Esophagus muscularis mucosa (tissue), 4 donors: ENCODE data around the gene HS6ST3. TPM values are rescaled to one million over a fixed set of nuclear protein-coding genes. Genes with fewer than 3 reads are reported as not detected.

Source experiments
- DNase-seq: peaks from one replicate; pipeline ENCODE4 v3.0.0-alpha.2; 2017; ENCODE audit errors: extremely low spot score
- H3K27ac ChIP-seq, 4 donors: fragments of 200-600 bp; sonication (generic); replicated peaks in 1 of 4; 1 replicate in 3 of 4; 2 replicates in 1 of 4; pipeline ENCODE4 v1.5.1; 2016 to 2019; ENCODE audit warnings: mild to moderate bottlenecking in 1 of 4
- H3K27me3 ChIP-seq, 4 donors: fragments of 200-600 bp; sonication (generic); one replicate each; pipeline versions ENCODE4 v1.5.1 to v1.6.0; 2016 to 2019
- H3K36me3 ChIP-seq, 4 donors: fragments of 200-600 bp; sonication (generic); one replicate each; pipeline ENCODE4 v1.5.1; 2016 to 2019
- H3K4me1 ChIP-seq, 4 donors: fragments of 200-600 bp; sonication (generic); one replicate each; pipeline ENCODE4 v1.5.1; 2016 to 2019
- H3K4me3 ChIP-seq, 4 donors: fragments of 200-600 bp; sonication (generic); 1 replicate in 2 of 4; 2 replicates in 2 of 4; pipeline ENCODE4 v1.5.1; 2016 to 2019; ENCODE audit warnings: mild to moderate bottlenecking in 4 of 4, moderate library complexity in 1 of 4
- H3K9me3 ChIP-seq, 4 donors: fragments of 200-600 bp; sonication (generic); 1 replicate in 3 of 4; 2 replicates in 1 of 4; pipeline ENCODE4 v1.5.1; 2016 to 2019
- EP300 ChIP-seq: sonication (generic); formaldehyde crosslinking; IDR thresholded peaks from one replicate; pipeline ENCODE4 v1.6.1; 2017; ENCODE audit warnings: antibody characterized with exemption
- POLR2A ChIP-seq: fragments of 450-650 bp; IDR thresholded peaks from one replicate; pipeline ENCODE4 v1.6.1; 2017; ENCODE audit warnings: antibody characterized with exemption, moderate library complexity, mild to moderate bottlenecking, low read depth
- POLR2AphosphoS5 ChIP-seq, 2 donors: sonication (generic); formaldehyde crosslinking; IDR thresholded peaks; one replicate each; pipeline ENCODE4 v1.6.1; 2017; ENCODE audit warnings: antibody characterized with exemption in 2 of 2
- WGBS: methylation state at CpG from one replicate; pipeline ENCODE4 v1.1.5; 2018; 5-methylcytosine and 5-hydroxymethylcytosine counted together
- intact Hi-C: fragments of 100-400 bp; cut with DNase I; formaldehyde crosslinking; loops from one replicate; pipeline ENCODE4 v1.15.1; 2023
- total RNA-seq, 4 donors: library from RNA; depleted of rRNA; stranded (reverse); fragments of >200 nt; gene quantifications; one replicate each; pipeline versions ENCODE4 v1.1.0 to v1.2.1, GENCODE V29; 2016
- TF ChIP-seq, protein P1 (sequence below), 3 experiments: fragments of 200-600 bp in 2 of 3; fragments of 450-650 bp in 1 of 3; sonication (generic) in 2 of 3; IDR thresholded peaks; one replicate each; pipeline ENCODE4 v1.5.1; 2017 to 2019; ENCODE audit warnings: antibody characterized with exemption in 3 of 3, mild to moderate bottlenecking in 2 of 3, moderate library complexity in 1 of 3

HS6ST3 gene
- total RNA-seq, 4 donors from 2014 or later, result 4.6 to 12.4 (median 7.9) TPM

DNA sequence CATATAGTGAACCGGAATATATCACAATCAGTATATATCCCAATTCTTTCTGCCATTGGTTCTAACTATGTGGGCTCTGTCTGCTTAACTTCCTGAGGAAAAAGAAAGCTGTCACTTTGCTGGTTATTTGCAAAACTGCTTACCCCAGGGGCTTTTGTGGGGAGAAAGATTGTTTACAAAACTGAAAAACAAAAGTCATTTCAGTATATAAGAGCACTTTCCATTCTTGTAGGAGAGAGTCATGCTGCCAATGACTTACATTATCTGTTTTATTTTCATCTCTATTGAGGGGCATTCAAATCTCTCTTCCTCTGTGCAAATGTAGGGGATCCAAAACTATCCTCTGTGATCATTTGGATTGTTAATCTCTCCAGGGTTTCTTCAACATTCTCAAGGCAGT is 3.2 kb upstream of the HS6ST3 start:
- Histone ChIP-seq H3K27ac (no peak overlapping the region), H3K4me3 (no peak overlapping the region), H3K9me3 (no peaks in the 10 kb centered on the region), H3K4me1 (peaks cover 11 to 21% (median 19%) of the 10 kb centered on the region in 4 donors), H3K36me3 (no peaks in the 10 kb centered on the region), H3K27me3 (peaks cover 0 to 54% (median 20%) of the 10 kb centered on the region in 4 donors)
- WGBS, result 96% methylated on average over 1 of the region's 1 CpG
- intact Hi-C loops, result no loop called here
- no peak for TF ChIP-seq POLR2A
- DNase-seq, result no peak

DNA sequence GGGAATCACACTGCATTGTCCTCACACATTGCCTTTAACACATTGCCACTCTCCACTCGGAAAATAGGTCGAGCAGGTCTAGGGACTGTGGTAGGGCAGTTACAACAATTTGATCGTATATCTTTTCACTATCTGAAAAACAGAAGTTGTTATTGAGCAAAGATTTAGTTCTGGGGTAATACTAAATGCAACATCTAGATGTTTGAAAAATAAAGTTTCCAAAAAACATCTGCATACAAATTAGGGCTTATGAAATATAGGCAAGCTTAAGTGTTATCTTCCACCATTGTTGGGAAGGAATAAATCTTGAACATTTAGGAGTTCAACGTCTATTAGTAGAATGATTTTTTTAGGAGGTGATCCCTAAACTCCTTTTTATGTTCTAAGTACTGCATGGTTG is 768 bp upstream of the HS6ST3 start:
- no peak overlapping the region for H3K4me3 ChIP-seq
- peaks cover 11 to 25% (median 22%) of the 10 kb centered on the region in 4 donors for H3K4me1 ChIP-seq
- 70% methylated on average over 4 of the region's 4 CpGs for WGBS
- TF ChIP-seq POLR2A, result no peak
- TF ChIP-seq EP300, result no peak
- TF ChIP-seq, protein P1, sequence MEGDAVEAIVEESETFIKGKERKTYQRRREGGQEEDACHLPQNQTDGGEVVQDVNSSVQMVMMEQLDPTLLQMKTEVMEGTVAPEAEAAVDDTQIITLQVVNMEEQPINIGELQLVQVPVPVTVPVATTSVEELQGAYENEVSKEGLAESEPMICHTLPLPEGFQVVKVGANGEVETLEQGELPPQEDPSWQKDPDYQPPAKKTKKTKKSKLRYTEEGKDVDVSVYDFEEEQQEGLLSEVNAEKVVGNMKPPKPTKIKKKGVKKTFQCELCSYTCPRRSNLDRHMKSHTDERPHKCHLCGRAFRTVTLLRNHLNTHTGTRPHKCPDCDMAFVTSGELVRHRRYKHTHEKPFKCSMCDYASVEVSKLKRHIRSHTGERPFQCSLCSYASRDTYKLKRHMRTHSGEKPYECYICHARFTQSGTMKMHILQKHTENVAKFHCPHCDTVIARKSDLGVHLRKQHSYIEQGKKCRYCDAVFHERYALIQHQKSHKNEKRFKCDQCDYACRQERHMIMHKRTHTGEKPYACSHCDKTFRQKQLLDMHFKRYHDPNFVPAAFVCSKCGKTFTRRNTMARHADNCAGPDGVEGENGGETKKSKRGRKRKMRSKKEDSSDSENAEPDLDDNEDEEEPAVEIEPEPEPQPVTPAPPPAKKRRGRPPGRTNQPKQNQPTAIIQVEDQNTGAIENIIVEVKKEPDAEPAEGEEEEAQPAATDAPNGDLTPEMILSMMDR (IDR thresholded peaks at IDR 0.05), result no peak
- H3K36me3 ChIP-seq, result no peaks in the 10 kb centered on the region
- no peaks in the 10 kb centered on the region for H3K9me3 ChIP-seq
- intact Hi-C loops, result no loop called here
- H3K27ac ChIP-seq, result no peak overlapping the region
- no peak for DNase-seq
- H3K27me3 ChIP-seq, result peaks cover 0 to 70% (median 28%) of the 10 kb centered on the region in 4 donors

DNA sequence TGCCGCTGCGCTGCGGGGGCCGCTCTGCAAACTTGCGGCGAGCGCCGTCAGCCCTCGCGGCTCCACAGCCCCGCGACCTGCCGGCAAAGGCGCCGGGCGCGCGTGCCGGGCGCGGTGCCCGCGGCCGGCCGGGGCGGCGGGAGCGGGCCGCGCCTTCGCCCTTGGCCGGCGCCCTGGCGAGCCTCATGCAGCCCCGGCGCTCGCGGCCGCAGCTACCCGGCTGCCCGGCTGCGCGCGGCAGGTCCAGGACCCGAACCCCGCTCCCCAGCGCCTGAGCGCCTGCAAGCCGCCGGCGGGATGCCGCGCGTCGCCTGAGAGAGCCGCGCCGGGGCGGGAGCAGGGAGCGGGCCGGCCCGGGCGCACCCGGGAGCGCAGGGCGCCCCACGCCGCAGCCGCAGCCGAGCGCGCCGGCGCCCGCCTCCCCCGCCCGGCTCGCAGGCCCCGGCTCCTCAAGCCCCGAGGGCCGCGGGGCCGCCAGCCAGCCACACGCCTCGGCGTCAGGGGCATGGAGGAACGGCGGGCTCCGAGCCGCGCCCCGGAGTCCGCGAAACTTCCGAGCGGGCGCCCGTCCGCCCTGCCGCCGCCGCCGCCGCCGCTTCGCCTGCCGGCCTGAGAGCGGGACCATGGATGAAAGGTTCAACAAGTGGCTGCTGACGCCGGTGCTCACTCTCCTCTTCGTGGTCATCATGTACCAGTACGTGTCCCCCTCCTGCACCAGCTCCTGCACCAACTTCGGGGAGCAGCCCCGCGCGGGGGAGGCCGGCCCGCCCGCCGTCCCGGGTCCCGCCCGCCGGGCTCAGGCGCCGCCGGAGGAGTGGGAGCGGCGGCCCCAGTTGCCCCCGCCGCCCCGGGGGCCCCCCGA is 564 bp downstream of the HS6ST3 start:
- peak overlapping the region; percentile 55 to 60 (median 58) for H3K4me3 ChIP-seq
- peaks cover 11 to 25% (median 22%) of the 10 kb centered on the region in 4 donors for H3K4me1 ChIP-seq
- peaks cover 0 to 73% (median 28%) of the 10 kb centered on the region in 4 donors for H3K27me3 ChIP-seq
- H3K9me3 ChIP-seq, result no peaks in the 10 kb centered on the region
- H3K27ac ChIP-seq, result peak overlapping the region; percentile 51 to 68 (median 64)
- DNase-seq, result no peak
- WGBS, result under 1% methylated on average over 35 of the region's 133 CpGs
- intact Hi-C loops, result no loop called here
- no peaks in the 10 kb centered on the region for H3K36me3 ChIP-seq
- TF ChIP-seq, protein P1 (IDR thresholded peaks at IDR 0.05), result no peak
- TF ChIP-seq POLR2AphosphoS5 (IDR thresholded peaks at IDR 0.05) (no peak), POLR2A (no peak), EP300 (no peak)

DNA sequence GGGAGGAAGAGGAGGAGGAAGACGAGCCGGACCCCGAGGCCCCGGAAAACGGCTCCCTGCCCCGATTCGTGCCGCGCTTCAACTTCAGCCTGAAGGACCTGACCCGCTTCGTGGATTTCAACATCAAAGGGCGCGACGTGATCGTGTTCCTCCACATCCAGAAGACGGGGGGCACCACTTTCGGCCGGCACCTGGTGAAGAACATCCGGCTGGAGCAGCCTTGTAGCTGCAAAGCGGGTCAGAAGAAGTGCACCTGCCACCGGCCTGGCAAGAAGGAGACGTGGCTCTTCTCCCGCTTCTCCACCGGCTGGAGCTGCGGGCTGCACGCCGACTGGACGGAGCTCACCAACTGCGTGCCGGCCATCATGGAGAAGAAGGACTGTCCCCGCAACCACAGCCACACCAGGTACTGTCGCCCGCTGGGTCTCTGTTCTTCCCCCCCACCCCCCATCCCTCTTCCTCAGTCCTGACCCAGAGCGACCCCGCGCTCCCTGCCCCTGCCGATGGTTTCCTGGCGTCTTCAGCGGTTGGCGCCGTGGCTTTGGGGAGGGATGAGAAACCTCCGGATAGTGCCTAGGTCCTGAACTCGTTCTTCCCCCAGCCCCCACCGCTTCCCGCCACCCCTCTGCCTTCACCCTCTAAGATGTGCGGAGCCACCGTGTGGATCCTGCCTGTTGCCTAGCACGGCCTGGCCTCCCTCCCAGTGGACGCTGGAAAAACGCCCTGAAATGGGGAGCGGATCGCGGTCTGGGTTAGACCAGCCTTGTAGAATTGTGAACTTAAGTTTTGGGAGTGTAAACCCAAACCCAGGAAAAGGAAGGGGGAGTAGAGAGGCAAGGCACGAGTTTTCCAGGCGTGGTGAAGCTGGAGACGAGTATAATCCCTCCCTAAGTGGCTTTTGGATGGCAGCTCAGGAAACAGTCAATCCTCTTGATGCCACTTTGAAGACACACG is 1.5 kb downstream of the HS6ST3 start:
- Histone ChIP-seq H3K4me3 (peak overlapping the region; percentile 55 to 60 (median 58)), H3K9me3 (no peaks in the 10 kb centered on the region), H3K27me3 (peaks cover 0 to 73% (median 28%) of the 10 kb centered on the region in 4 donors), H3K27ac (peak overlapping the region; percentile 51 to 68 (median 64)), H3K4me1 (peaks cover 11 to 25% (median 22%) of the 10 kb centered on the region in 4 donors), H3K36me3 (no peaks in the 10 kb centered on the region)
- no peak for DNase-seq
- WGBS, result 2% methylated on average over 43 of the region's 57 CpGs
- no peak for TF ChIP-seq POLR2AphosphoS5 (IDR thresholded peaks at IDR 0.05)
- intact Hi-C loops, result no loop called here

DNA sequence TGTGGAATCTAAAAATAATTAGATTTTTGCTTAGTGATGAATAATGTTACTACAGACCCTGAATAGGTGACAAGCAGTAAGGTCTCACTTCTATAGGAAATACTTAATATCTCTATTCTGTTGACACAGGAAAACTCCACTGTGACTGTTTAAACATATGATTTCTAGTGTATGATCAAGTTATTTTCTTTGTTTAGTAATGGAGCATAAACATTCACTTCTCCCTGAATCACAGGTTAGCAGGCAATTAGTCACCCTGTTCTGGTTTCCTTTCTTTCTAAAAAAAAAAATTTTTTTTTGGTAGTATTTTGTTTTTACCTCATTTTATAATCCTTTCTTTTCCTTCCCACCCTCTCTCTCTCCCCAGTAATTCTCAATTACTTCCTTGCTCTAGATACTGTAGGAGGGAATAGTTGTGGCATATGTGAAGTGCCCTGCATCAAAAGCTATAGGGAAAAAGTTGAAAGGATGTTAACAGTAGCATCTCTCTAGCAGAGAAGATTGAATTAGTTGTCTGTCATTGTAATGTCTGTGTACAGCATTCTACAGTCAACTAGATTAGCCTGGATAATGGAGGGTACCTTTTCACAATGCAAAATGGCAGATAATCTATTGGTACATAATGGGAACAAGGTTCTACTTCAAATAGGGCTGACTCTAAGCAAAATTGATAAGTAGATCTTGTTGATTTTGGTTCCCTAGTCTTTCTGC is 3.5 kb downstream of the HS6ST3 start:
- intact Hi-C loops, result no loop called here
- no peaks in the 10 kb centered on the region for H3K9me3 ChIP-seq
- TF ChIP-seq, protein P1 (IDR thresholded peaks at IDR 0.05), result no peak
- TF ChIP-seq POLR2AphosphoS5 (IDR thresholded peaks at IDR 0.05), result no peak
- no peak for TF ChIP-seq EP300
- TF ChIP-seq POLR2A, result no peak
- DNase-seq, result no peak
- no peaks in the 10 kb centered on the region for H3K36me3 ChIP-seq
- no peak overlapping the region for H3K27ac ChIP-seq
- peaks cover 11 to 25% (median 22%) of the 10 kb centered on the region in 4 donors for H3K4me1 ChIP-seq
- H3K27me3 ChIP-seq, result peaks cover 0 to 59% (median 25%) of the 10 kb centered on the region in 4 donors
- no peak overlapping the region for H3K4me3 ChIP-seq
